Urothelium cell line (cell line): ENCODE results near the gene NPR1.
"Not testable (repeated sequence)": the region's sequence is repeated elsewhere in the genome, so short reads cannot be mapped to it uniquely, and the experiment has no call there.

ENCODE experiments used
- DNase-seq: peaks from one replicate; pipeline ENCODE4 v3.0.0; 2011; ENCODE audit warnings: low spot score, mixed read lengths
- FAIRE-seq: peaks from 2 replicates; lab custom pipeline; 2011; peaks lifted over from hg19 to GRCh38; lab: Jason Lieb, UNC

NPR1 gene

DNA sequence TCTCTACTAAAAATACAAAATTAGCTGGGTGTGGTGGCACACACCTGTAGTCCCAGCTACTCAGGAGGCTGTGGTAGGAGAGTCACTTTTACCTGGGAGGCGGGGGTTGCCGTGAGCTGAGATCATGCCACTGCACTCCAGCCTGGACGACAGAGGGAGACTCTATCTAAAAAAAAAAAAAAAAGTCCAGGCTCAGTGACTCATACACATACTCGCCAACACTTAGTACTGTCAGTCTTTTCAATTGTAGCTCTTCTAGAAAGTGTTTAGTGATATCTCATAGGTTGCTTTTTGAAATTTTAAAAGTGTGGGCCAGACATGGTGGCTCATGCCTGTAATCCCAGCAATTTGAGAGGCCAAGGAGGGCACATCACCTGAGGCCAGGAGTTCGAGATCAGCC lies 37.7 kb downstream of the NPR1 start:
- FAIRE-seq: not testable (repeated sequence)

GRCh38 chr1:153717330-153717729 lies 38.8 kb downstream of the NPR1 start:
- no peak for FAIRE-seq

More for the DNA sequence above, 37.7 kb downstream of the NPR1 start:
- not testable (repeated sequence) for DNase-seq

DNA sequence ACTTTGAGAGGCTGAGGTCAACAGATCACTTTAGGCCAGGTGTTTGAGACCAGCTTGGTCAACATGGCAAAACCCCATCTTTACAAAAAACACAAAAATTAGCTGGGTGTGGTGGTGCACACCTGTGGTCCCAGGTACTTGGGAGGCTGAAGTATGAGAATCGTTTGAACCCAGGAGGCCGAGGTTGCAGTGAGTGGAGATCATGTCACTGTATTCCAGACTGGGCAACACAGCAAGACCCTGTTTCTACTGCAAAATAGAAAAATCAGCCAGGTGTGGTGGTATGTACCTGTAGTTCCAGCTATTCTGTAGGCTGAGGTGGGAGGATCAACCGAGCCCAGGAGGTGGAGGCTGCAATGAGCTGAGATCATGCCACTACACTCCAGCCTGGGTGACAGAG lies 45.2 kb downstream of the NPR1 start:
- no peak for DNase-seq
- FAIRE-seq: no peak

More at GRCh38 chr1:153717330-153717729, 38.8 kb downstream of the NPR1 start:
- DNase-seq: no peak

DNA sequence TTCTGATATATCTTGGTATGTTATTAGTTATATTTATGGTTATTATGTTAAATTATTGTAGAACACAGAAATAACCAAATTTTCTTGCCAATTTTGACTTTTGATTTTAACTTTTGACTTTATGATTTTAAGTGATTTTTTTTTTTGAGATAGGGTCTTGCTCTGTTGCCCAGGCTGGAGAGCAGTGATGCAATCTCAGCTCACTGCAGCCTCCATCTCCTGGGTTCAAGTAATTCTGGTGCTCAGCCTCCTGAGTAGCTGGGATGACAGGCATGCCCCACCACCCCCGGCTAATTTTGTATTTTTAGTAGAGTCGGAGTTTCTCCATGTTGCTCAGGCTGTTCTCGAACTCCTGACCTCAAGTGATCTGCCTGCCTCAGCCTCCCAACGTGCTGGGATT lies 46.1 kb downstream of the NPR1 start:
- not testable (repeated sequence) for FAIRE-seq, DNase-seq

GRCh38 chr1:153727463-153728304 lies 49.2 kb downstream of the NPR1 start, which contains the start of gene INTS3:
Gene INTS3 (plus strand): TSS chr1:153728050. CDS start chr1:153728635, 585 bp downstream.
- peak; percentile 91 for FAIRE-seq
- peak; percentile 99 for DNase-seq

- FAIRE-seq (no peak), DNase-seq (peak; percentile 47)
These were observed 50.0 kb downstream of the NPR1 start for GRCh38 chr1:153728305-153729066.

DNA sequence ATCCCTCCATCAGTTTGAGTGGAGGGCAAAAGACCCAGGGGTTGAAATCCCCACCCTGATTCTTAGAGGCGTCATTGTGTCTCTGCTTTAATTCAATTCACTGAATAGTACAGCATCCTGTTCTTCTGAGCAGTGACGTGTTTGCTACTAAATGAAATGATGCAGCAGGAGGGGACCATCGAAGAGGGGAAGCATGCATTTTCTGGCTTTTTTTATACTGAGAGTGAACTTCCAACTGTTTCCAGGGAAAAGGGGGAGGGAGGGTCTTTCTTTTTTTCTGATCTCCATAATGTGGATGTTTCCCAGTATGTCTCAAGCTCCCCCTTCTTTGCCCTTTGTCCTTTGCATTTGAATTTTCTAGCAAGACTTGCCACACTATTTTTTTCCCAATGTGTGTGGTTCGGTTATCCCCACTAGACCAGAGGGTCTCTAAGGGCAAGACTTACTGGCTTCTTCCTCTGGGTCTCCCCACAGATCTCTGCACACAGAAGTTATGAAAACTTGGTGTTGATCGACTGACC lies 52.0 kb downstream of the NPR1 start:
- DNase-seq (no peak), FAIRE-seq (no peak)

GRCh38 chr1:153733970-153734369 lies 55.5 kb downstream of the NPR1 start:
- FAIRE-seq: no peak
- DNase-seq: no peak

DNA sequence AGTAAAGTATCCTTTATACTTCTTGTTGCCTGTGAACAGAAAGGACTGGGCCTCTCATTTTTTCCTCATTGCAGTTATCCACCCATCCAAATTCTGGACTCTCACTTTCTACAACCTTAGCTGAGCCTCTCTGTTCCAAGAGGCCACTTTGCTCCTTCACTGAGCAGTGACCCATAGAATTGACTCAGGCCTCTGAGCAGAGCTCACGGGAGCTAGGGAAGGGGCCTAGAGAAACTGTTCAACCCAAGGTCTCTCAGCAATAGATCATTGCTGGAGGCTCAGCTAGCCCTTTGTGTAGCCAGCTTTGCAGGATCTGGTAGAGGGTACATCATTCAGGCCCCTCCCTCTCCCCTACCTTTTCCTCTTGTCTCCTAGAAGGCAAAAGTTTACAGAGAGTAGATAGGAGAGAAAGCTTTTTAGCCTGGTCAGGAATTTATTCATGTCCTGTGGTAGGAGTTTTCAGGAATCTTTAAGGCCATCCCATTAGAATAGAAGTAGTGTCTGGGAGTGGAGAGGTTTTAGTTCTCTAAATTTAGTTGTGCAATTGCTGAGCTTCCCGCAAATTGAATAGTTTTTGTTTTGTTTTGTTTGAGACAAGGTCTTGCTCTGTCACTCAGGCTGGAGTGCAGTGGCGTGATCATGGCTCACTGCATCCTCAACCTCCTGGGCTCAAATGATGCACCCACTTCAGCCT lies 56.1 kb downstream of the NPR1 start:
- FAIRE-seq (no peak), DNase-seq (no peak)

DNA sequence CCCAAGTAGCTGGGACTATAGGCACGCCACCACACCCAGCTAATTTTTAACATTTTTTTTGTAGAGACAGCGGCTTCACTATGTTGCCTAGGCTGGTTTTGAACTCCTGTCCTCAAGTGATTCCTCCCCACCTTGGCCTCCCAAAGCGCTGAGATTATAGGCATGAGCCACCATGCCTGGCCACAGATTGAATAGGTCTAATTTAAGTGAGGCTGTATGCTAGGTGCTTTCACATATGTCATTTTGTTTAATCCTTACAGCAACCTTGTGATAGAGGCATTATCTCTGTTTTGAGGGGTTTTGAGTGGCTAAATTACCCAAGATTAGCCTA lies 56.6 kb downstream of the NPR1 start:
- no peak for DNase-seq
- no peak for FAIRE-seq

GRCh38 chr1:153741986-153742385 lies 63.5 kb downstream of the NPR1 start:
- FAIRE-seq (no peak), DNase-seq (no peak)

GRCh38 chr1:153742411-153743142 lies 64.1 kb downstream of the NPR1 start:
- DNase-seq (no peak), FAIRE-seq (no peak)
